ENCODE data around the gene UCP3.

DNA sequence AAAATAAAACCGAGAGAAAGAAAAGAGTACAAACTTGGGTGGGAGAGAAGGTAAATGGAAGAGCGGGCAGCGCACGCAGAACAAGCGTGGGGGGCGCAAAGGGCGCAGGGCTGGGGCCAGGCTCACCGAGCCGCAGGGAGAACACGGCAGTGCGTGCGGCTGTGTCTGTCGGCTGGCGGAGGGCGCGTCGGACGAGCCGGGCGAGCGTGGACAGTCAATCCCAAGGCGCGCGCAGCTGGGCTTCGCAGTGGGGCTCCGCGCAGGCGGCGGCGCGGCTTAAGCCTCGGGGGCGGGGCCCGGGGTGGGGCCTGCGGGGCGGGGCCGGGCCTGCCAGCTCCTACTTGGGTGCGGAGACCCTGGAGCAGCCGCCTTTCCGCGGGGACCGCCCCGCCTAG lies 26.3 kb downstream of the UCP3 start, which contains the start of gene UCP2:
- TF ChIP-seq EZH2phosphoT487 (IDR thresholded peaks at IDR 0.05; ENCODE audit: borderline replicate concordance, low read length): no peak
- TF ChIP-seq, protein P1, sequence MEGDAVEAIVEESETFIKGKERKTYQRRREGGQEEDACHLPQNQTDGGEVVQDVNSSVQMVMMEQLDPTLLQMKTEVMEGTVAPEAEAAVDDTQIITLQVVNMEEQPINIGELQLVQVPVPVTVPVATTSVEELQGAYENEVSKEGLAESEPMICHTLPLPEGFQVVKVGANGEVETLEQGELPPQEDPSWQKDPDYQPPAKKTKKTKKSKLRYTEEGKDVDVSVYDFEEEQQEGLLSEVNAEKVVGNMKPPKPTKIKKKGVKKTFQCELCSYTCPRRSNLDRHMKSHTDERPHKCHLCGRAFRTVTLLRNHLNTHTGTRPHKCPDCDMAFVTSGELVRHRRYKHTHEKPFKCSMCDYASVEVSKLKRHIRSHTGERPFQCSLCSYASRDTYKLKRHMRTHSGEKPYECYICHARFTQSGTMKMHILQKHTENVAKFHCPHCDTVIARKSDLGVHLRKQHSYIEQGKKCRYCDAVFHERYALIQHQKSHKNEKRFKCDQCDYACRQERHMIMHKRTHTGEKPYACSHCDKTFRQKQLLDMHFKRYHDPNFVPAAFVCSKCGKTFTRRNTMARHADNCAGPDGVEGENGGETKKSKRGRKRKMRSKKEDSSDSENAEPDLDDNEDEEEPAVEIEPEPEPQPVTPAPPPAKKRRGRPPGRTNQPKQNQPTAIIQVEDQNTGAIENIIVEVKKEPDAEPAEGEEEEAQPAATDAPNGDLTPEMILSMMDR (conservative IDR thresholded peaks at IDR 0.05; ENCODE audit: low read depth, low read length): no peak

Data from PC-3 (cell line).